Astrocyte (in vitro differentiated cells and primary cell): ENCODE data around the gene BCR. TPM values are rescaled to one million over a fixed set of nuclear protein-coding genes. Genes with fewer than 3 reads are reported as not detected.

Experiments
- total RNA-seq: library from RNA; stranded (reverse); gene quantifications from 2 replicates; pipeline ENCODE4 v1.2.1, GENCODE V29; 2021

The BCR gene
- total RNA-seq, 1 donor from 2014 or later, result 48.9 TPM

Other genes starting within 250 kb of the BCR start
- gene GNAZ, start 110.0 kb upstream of the BCR start, total RNA-seq, result 0.96 and 1.1 TPM in 2 replicates
- gene RSPH14, start 38.5 kb upstream of the BCR start, total RNA-seq, result not detected in 2 replicates
- 5.0 and 5.2 TPM in 2 replicates for gene RAB36, start 35.0 kb upstream of the BCR start, total RNA-seq